HG03045 (cell line): ENCODE data around the gene OR9A2.

Source experiments
- ATAC-seq: cut with Tn5 transposase; IDR thresholded peaks from one replicate; pipeline ENCODE4 v1.9.1; 2021; ENCODE audit warnings: mild to moderate bottlenecking, moderate library complexity; ENCODE audit not compliant: unreplicated experiment

Gene OR9A2

DNA sequence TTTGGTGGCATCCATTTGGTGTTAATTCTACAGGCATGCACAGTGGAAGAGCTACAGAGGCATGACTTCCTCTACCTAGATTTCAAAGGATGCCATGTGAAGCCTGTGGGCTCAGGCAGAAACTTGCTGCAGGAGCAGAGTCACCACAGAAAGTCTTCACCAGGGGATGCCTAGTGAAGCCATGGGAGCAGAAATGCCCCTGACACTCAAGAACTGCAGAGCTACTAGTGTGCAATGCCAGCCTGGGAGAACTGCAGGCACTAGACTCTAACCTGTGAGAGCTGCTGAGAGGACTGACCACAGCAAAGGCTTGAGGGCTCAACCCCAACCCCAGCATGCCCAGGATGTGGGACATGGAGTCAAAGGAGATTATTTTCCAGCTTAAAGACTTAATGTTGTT lies 3.9 kb downstream of the OR9A2 start:
- ATAC-seq = no peak

DNA sequence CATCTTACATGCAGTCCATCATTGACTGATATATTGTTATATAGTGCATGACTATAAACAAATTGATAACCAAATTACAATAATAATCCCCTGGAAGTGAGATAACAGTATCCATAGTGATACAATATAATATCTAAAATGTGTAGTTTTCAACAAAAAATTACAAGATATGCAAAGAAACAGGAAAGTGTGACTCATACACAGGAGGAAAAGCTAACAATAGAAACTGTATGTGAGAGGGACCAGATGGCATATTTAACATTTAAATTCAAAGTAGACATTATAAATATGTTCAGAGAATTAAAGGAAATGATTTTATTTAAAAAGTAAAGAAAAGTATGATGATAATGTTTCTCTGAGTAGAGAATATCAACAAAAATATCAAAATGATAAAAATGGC lies 8.0 kb downstream of the OR9A2 start:
- no peak for ATAC-seq

DNA sequence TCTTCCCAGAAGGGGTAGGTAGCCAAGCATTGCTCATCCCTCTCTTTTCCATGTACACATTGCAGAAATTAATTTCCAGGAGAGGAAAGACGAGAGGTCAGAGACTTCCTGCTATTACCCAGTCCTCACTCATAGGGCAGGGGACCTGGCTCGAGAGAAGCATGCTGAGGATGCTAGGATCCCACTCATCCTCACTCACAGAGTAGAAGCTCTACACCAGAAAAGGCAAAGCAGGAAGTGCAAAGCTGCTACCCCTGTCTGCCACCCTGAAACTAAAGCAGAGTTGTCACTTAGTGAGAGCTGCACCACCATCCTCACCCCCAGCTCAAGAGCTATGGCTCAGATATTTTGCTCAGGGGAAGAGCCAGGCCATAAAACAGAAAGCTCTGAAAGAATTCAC lies 9.9 kb downstream of the OR9A2 start:
- ATAC-seq = no peak

DNA sequence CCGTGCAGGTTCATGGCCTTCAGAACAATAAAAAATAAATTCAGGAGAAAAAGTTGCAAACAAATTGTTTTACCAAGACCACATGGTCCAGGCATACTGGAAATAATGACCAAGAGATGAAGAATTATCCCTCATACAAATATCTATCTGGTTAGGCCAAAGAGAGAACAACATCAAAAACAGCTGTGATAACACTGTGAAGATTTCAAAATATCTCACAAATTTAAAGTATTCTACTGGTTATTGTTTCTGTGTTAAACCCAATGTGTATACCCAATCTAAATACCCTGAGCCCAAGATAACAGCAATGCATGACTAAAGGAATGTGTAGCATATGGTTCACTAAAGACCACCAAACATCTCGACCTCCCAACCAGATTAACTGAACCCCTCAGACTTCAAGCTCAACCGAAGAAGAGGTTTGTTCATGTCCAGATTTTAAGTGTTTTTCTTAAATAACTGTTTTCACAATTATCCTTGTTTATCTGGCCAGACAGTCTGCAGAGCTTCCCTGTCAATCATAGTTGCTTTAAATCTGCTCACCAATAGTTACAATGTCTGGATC lies 10.9 kb downstream of the OR9A2 start:
- ATAC-seq = no peak

DNA sequence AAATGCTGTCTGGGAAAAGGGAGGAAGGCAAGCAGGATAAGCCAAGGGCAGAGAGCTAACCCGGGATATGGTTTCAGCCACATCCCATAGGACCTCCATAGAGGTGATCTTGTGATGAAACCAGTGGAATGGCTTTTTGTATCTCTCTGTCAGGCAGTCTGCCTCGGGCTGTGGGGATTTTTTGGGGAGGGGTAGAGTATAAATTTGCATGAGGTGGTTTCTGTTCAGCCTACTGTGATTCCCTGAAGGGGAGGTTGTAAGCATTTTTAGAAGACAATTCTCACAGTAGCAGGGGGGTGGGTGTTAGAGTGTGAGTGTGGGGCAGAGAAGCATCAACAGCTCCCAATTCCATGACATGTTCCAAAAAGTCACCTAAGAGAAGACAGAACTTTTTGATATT lies 11.8 kb downstream of the OR9A2 start:
- peak; percentile 90 for ATAC-seq

DNA sequence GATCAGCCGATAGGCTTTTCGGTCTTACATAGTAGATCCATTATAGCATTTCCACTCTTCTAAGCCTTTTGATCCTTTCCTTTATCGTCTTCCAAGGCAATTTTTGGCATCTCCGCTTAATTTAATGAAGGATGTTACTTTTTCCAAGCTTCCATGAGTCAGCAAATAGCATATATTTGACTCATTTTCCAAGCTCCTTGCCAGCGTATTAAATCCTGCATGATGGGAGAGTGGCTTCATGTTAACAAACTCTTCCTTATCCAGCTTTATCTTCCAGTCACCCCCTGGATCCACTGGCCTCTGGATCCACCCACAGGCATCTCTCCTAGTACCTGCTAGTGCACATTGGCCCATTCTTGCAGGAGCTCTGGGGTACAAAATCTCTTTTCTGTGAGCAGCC lies 13.0 kb downstream of the OR9A2 start:
- ATAC-seq = no peak

DNA sequence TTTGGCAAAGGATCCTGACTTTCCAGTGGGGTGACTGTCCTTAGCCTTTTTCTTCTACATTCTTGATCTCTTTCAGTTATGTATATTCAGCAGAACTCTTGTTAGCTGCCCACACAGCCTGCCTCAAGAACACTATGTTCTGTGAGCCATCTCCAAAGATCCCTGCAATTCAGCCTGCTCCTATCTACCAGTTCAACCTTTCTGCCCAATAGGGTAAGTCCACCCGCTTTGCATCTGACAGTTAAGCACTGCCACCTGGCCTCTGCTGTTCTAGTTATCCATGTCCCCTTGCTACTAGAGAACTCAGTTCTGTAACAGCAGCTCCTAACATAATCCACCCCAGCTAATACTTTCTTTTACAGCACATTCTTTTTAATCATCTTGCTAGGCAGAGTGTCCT lies 13.5 kb downstream of the OR9A2 start:
- no peak for ATAC-seq

DNA sequence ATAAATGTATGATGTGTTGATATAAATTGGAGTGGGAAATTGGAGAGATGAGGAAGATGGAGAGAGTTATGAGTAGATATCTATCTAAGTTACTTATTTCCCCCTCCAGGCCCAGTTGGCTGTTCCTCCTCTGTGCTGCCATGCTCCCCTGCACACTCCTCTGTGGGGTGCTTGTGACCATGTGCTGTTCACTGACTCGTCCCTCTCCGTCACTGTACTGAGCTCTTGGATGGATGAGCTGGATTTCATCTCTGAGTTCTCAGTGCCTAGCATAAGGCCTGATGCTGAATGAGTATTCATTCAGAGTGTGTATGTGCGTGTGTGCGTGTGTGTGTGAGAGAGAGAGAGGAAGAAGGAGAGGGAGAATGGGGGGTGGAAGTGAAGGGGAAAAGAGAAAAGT lies 14.5 kb downstream of the OR9A2 start:
- ATAC-seq = no peak

DNA sequence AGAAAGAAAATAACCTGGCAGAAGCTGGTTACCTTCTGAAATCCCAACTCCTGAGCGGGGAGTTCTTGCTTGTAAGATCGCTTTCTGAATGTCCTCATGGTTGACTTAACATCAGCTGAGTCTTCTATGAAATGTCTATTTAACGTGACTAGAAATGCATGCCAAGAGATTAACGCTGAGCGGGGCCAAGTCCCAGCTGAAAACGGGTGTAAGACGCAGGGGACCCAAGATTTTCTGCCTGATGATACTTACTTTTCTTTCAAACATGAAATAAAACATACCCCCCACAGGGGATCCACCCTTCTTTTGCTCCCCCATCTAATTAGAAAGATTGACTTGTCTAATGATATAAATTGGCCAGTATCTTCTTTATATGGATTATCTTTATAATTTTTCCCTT lies 14.9 kb downstream of the OR9A2 start:
- no peak for ATAC-seq

DNA sequence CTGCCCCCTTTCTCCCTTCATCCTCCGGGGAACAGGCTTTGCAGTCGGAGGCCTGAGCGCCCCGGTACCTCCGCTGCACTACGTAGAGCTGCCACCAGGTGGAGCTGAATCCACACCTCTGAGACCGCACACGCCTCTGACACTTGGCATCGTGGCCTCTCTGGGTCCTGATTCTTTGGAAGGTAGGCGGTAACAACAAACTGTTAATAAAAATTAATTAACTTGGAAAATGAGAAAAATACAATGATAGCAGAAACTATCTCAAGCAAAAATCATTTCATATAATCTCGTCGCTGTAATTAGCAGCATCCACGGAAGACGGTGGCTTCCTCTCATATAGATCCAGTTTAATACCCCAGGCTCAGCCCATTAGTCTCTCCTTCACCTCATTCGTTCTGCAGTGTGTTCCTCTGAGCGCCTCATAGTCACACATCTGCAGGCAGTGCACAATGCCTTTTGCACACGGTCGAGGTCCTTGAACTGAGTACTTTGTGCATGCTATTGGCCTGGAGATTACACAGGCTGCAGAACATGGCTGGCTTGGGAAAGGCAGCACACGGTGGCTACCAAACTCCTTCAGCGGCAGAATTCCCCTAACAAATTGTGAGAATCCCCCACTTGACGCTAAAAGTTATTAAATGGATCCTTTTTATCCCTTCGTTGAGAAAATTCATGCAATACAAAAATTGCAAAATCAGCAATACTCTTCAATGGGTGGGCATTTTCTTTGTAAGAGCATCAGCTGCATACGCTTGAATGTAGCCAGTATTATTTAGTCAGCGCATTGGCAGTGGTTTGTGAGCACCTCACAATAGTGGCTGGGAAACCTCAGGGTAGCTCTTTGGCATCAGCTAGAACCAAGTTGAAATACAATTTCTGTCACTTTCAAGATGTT lies 18.7 kb downstream of the OR9A2 start:
- ATAC-seq = peak; percentile 97

DNA sequence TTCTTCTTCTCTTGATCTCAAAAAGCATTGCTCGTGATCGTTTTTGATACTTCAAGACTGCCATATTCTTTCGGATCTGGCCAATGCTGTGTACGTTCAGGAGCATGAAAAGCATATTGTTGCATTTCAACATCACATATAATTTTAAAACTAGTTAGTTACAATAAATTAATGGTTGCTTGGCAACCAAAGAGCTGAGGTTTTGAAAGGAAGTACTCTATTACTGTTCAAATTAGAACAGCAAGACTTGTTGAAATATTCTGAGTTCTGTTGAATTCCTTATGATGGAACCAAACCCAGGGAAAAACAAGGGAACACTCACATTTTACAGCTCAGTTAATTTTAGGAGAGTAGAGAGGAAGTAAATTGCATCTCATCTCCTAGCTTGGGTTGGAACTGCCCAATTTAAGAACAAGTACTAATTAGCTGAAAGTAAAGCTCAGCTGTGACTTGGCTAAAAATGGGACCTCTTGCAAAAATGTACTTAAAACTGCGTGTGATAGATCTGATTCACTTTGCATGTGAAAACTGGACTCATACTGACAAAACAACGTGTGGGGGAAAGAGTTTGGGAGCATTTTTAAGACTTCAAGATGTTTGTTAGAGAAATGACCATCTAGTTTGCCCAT lies 21.2 kb downstream of the OR9A2 start:
- ATAC-seq = no peak

DNA sequence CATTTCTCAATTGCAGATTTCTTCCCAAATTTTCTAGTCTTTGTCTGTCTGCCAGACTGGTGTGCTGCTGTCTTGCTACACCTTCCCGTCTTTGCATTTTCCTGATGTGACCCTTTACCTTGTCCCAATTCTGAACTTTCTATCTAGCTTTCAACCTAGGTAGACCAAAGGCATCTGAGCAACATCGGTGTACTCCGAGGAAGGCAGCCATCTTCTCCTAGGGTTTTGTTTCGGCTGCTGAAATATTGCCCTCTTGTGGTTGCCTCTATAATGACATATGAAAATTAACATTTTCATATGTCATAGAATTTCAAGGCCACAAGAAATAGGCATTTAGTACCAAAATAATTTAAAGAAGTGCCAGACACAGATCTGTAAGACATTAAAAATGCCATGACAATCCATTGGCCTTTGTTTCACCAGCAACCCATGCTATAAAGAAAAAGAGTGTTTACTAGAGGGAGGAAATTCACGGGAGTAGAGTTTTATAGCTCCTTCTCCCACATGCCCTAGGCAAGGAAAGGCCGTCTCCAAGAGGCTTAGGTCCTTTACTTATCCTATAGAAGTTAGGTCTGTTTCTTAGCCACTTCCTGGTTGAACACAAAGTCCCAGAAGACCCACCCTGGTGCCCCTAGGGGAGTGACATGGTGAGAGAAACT lies 23.4 kb downstream of the OR9A2 start:
- peak; percentile 48 for ATAC-seq

DNA sequence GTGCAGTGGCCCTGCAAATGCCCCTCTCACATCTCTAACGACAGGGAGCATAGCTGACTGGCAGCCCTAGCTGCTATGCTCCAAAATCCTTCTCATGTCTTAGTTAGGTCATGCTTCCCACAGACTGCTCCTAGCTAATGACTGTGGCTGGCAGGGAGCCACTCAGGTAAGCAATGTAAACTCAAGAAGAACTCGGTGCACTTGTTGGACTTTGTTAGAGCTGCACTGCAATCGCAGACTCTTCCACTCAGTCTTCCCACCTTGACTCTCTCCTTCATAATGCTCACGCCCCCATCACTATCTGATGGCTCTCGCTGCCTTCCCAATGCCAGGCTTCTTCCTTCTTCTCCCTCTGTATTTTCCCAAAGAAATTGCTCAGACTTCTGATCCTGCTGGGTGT lies 24.0 kb downstream of the OR9A2 start:
- ATAC-seq = no peak

DNA sequence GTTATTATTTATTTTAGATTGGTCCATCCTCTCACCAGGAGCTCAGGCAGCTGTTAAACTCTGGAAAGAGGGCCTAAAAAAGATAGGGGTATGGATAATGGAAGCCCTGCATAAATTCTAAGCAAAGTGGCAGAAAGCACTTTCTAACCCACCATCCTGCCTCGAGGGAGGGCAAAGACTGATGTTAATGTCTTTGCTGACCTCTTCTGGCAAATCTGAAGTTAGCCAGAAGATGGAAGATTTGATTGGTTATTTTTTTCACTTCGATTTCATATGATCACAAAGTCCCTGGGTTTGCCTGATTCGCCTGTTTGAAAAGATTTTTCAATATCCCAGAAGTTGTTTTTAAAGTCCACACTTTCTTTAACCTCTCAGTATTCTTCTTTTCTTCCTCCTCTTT lies 24.8 kb downstream of the OR9A2 start:
- no peak for ATAC-seq

DNA sequence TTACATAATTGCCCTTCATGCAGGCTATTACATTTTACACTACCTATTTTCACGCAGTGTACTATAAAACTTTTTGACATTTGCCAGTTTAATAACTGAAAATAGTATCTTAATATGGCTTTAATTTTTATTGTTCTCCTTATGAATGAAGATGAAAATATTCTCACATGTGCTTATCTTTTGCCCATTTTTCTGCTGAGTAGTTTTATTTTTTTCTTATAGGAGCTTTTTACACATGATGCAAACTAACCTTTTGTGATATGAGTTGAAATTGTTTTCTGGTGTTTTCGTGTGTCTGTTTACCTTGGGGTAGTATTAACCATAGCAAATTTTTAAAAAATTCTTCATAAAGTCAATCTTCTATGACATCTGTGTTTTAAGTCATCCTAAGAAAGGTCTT lies 26.3 kb downstream of the OR9A2 start:
- no peak for ATAC-seq

DNA sequence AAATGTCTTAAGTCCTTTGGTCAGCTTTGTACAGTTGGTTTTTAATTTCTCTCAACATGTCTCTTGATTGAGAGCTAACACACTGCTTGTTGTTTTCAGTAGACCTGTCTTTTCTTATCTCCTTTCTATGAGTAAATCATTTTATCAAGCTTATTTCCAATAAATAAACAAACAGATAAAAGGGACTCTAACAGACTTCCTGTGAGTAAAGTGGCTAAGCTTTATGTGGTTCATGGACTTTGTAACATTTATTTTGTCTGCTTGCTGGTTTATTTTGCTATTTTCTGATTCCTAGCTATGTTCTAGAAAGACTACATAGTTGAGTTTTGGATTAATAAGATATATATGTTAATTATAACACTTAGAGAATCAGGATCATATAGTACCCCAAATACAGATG lies 27.1 kb downstream of the OR9A2 start:
- no peak for ATAC-seq

DNA sequence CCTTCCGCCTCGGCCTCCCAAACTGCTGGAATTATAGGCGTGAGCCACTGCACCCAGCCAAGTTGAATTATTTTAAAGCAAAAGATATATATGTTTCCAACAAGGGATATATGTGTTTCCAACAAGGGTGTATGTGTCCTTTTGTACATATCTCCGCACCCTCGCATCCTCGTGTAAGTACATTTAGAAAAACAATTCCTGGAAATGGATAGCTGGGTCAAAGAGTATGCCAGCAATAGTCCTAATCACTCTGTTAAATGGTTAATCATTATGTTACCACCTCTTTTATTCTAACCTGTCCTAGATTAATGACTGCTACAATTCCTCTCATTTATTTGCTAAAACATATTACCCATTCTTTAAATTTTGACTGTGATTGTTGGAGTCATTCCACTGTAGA lies 28.0 kb downstream of the OR9A2 start:
- no peak for ATAC-seq

DNA sequence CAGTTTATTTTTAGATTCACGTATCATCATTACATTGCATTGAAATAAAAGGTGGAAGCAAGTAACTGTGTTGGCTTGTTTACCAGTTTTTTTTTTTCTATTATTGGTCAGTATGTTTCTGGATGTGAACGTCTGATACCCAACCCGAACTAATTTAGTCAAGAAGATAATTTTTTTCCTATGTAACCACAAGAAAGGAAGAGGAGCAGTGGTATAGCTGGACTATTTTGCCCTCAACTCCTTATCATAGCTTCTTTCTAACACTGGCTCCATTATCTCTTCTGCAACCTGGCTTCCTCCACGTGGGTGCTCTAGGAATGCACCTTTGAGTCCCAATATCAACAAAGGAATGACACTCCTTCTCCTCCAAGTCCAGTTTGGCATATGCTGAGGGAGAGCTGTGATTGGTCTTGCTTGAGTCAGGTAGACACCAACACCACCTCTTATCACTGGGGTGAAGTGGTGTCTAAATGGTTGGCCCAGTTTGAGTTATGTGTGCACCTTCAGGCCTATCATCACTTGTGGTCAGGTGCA lies 29.4 kb downstream of the OR9A2 start:
- ATAC-seq = no peak

DNA sequence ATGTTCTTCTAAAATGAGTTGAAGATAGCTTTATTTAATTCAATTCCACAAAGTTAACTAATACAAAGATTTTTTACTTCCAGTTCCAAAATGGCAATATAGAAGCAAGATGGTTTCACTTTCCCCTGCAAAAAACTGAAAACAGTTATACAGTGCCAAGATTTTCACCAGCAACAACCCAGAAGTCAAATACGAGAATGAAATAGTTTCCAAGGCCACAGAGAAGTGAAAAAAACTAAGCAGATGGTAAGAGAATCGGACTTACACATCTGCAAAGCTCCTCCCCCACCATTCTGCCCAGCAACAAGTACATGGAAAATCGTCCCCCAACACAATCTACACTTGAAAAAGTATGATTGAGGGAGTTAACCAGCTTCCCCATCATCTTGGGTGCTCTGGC lies 34.5 kb downstream of the OR9A2 start:
- no peak for ATAC-seq

DNA sequence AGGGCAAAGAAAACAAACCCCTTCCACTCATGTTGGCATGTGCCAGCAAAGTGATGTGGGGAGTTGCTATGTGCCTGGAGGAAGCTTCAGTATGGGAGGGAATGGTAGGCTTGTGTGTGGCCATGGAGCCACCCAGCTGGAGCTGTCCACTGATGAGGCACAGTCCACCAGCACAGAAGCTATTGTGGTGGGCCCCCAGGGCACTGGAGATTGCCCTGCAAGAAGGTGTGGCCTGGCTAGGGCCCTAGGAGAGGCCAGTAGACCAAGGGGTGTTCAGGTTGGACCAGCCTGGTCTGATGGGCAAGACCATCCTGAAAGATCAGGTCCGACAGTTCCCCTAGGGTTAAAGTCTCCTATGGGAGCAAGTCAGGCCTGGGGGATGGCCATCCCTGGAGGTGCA lies 42.6 kb downstream of the OR9A2 start:
- ATAC-seq = no peak

DNA sequence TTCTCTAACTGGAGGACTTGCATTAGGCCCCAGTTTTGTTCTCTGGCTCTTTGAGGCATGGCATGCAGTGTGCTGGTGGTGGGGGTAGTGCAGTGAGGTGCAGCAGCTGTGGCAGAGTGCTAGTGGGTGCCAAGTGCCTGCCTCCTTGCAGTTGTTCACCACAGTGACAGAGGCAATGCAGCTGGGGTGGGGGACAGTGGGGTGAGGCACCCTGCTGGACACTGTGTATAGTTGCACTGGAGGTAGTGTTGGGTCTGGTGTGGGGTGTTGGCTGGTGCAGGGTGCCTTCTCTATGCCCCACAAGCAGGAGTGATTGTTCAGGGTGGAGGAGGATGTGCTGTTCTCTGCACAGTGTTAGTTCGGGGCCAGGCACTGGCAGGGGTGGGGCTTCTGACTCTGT lies 43.1 kb downstream of the OR9A2 start:
- no peak for ATAC-seq
